ENCODE measurements around the gene ODF2L. TPM values are rescaled to one million over a fixed set of nuclear protein-coding genes. Genes with fewer than 3 reads are reported as not detected.
A peak's percentile ranks its signal among the peaks of the same experiment; 100 is the strongest.

ODF2L gene
- total RNA-seq, 1 experiment from 2014 or later, result 88.2 TPM

DNA sequence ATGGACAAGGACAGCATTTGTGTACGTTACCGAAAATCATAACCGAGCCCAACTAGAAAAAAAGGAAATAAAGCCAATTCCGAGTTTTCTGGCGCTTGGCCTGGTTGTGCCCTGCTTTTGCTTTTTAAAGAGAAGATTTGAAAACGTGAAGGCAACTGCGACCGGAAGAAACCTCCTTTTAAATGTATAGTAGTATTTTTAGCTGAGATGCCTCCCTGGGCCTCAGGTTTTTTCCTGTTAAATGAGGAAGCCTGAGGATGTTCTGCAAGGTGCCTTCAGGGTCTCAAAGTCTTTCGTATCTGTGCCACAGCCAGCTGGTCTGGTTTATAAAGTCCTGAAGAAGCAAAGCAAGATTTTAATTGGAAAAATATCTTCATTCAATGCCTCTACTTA, 371 bp upstream of the ODF2L start:
- ChIA-PET CTCF (no interaction called here), POLR2A (interaction anchor here (0.7 to 1.1 kb wide), 4 partner anchors 12 to 84 kb away, joined by 3 to 5 read pairs (median 3); no protein-coding TSS in a partner anchor)
- no peaks in the 10 kb centered on the region for H3K9me3 ChIP-seq (ENCODE audit: control insufficient read depth, insufficient read depth, low read depth, low read length)
- no peak for ATAC-seq
- in situ Hi-C loops (cut with HindIII; ENCODE audit: low pct_unique_long_range_greater_than_20kb, low sequenced_read_pairs) (no loop called here), intact Hi-C loops (cut with micrococcal nuclease; ENCODE audit: unreplicated experiment) (no loop called here)
- peak overlapping the region; percentile 98 for H3K27ac ChIP-seq (ENCODE audit: low read length)
- TSS peak; percentile 92 for BruUV-seq (replicated peaks)
- H3K27me3 ChIP-seq (ENCODE audit: control insufficient read depth, insufficient read depth, low read length), result peaks cover 14% of the 10 kb centered on the region
- TF ChIP-seq, protein P1, sequence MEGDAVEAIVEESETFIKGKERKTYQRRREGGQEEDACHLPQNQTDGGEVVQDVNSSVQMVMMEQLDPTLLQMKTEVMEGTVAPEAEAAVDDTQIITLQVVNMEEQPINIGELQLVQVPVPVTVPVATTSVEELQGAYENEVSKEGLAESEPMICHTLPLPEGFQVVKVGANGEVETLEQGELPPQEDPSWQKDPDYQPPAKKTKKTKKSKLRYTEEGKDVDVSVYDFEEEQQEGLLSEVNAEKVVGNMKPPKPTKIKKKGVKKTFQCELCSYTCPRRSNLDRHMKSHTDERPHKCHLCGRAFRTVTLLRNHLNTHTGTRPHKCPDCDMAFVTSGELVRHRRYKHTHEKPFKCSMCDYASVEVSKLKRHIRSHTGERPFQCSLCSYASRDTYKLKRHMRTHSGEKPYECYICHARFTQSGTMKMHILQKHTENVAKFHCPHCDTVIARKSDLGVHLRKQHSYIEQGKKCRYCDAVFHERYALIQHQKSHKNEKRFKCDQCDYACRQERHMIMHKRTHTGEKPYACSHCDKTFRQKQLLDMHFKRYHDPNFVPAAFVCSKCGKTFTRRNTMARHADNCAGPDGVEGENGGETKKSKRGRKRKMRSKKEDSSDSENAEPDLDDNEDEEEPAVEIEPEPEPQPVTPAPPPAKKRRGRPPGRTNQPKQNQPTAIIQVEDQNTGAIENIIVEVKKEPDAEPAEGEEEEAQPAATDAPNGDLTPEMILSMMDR (IDR thresholded peaks at IDR 0.05), result no peak
- TF ChIP-seq SIN3A (IDR thresholded peaks at IDR 0.05; ENCODE audit: borderline replicate concordance, insufficient read depth, low read depth, low read length), result no peak
- TF ChIP-seq TCF7L2 (IDR thresholded peaks at IDR 0.05; ENCODE audit: low read depth, low read length), result no peak
- TF ChIP-seq POLR2AphosphoS5 (IDR thresholded peaks at IDR 0.05; ENCODE audit: low read depth, low read length), result no peak
- TF ChIP-seq, protein P2, sequence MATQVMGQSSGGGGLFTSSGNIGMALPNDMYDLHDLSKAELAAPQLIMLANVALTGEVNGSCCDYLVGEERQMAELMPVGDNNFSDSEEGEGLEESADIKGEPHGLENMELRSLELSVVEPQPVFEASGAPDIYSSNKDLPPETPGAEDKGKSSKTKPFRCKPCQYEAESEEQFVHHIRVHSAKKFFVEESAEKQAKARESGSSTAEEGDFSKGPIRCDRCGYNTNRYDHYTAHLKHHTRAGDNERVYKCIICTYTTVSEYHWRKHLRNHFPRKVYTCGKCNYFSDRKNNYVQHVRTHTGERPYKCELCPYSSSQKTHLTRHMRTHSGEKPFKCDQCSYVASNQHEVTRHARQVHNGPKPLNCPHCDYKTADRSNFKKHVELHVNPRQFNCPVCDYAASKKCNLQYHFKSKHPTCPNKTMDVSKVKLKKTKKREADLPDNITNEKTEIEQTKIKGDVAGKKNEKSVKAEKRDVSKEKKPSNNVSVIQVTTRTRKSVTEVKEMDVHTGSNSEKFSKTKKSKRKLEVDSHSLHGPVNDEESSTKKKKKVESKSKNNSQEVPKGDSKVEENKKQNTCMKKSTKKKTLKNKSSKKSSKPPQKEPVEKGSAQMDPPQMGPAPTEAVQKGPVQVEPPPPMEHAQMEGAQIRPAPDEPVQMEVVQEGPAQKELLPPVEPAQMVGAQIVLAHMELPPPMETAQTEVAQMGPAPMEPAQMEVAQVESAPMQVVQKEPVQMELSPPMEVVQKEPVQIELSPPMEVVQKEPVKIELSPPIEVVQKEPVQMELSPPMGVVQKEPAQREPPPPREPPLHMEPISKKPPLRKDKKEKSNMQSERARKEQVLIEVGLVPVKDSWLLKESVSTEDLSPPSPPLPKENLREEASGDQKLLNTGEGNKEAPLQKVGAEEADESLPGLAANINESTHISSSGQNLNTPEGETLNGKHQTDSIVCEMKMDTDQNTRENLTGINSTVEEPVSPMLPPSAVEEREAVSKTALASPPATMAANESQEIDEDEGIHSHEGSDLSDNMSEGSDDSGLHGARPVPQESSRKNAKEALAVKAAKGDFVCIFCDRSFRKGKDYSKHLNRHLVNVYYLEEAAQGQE (IDR thresholded peaks at IDR 0.05; ENCODE audit: insufficient read depth in 1 of 2, low read depth in 2 of 2, low read length in 1 of 2), result no peak
- DNase-seq (ENCODE audit: low read depth, low spot score), result no peak
- peak overlapping the region; percentile 73 to 93 for H3K4me3 ChIP-seq (ENCODE audit: low read depth in 2 of 2, low read length in 2 of 2)
- H3K4me1 ChIP-seq (ENCODE audit: control insufficient read depth, insufficient read depth, low read length), result peaks cover 14% of the 10 kb centered on the region
- H3K36me3 ChIP-seq (ENCODE audit: control insufficient read depth, insufficient read depth, low read length), result no peaks in the 10 kb centered on the region

DNA sequence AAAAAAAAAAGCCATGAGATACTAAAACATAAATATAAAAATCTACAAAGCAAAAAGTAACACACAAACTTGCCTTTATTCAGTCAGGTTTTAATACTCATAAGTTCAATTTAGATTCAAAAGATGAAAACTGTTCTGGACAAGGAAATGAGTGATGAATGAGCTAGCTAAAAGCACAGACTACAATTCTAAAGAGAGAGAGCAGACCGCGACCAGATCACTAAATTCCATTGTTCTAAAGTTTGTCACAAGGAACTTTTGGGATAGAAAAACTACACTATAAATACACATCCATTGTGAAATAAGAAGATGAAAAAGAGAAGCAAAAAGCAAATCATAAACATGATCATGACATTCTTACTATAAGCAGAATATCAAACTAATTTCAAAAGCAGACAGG, 1.7 kb downstream of the ODF2L start:
- Histone ChIP-seq H3K9me3 (ENCODE audit: control insufficient read depth, insufficient read depth, low read depth, low read length) (no peaks in the 10 kb centered on the region), H3K27me3 (ENCODE audit: control insufficient read depth, insufficient read depth, low read length) (peaks cover 11% of the 10 kb centered on the region), H3K27ac (ENCODE audit: low read length) (peak overlapping the region; percentile 68), H3K36me3 (ENCODE audit: control insufficient read depth, insufficient read depth, low read length) (no peaks in the 10 kb centered on the region), H3K4me3 (ENCODE audit: low read depth in 2 of 2, low read length in 2 of 2) (peak overlapping the region; percentile 73 to 93), H3K4me1 (ENCODE audit: control insufficient read depth, insufficient read depth, low read length) (peaks cover 14% of the 10 kb centered on the region)
- in situ Hi-C loops (cut with HindIII; ENCODE audit: low pct_unique_long_range_greater_than_20kb, low sequenced_read_pairs) (no loop called here), intact Hi-C loops (cut with micrococcal nuclease; ENCODE audit: unreplicated experiment) (no loop called here)
- ATAC-seq, result no peak
- BruUV-seq (replicated peaks), result no TSS peak
- ChIA-PET POLR2A (interaction anchor here (0.7 to 1.1 kb wide), 5 partner anchors 14 to 1707 kb away, joined by 3 to 5 read pairs (median 3); no protein-coding TSS in a partner anchor), CTCF (interaction anchor here (0.6 kb wide), 2 partner anchors 43 to 237 kb away, joined by 3 read pairs; no protein-coding TSS in a partner anchor)
- no peak for TF ChIP-seq SIN3A (IDR thresholded peaks at IDR 0.05; ENCODE audit: borderline replicate concordance, insufficient read depth, low read depth, low read length)
- TF ChIP-seq, protein P1 (IDR thresholded peaks at IDR 0.05), result no peak
- TF ChIP-seq, protein P2 (IDR thresholded peaks at IDR 0.05; ENCODE audit: insufficient read depth in 1 of 2, low read depth in 2 of 2, low read length in 1 of 2), result no peak
- TF ChIP-seq POLR2AphosphoS5 (IDR thresholded peaks at IDR 0.05; ENCODE audit: low read depth, low read length), result no peak
- no peak for TF ChIP-seq TCF7L2 (IDR thresholded peaks at IDR 0.05; ENCODE audit: low read depth, low read length)
- DNase-seq (ENCODE audit: low read depth, low spot score), result no peak
